PC-3 (cell line): ENCODE results near the gene PUDP.

Source experiments
- EZH2 ChIP-seq: fragments of 300-600 bp; sonication (generic); IDR thresholded peaks from one replicate; pipeline ENCODE4 v1.6.1; 2017; ENCODE audit warnings: antibody characterized with exemption, mild to moderate bottlenecking, low read length; ENCODE audit not compliant: unreplicated experiment
- EZH2phosphoT487 ChIP-seq: fragments of 300-600 bp; sonication (generic); IDR thresholded peaks from 2 replicates; pipeline ENCODE4 v1.6.1; 2018; ENCODE audit warnings: mild to moderate bottlenecking, antibody characterized with exemption, low read length, borderline replicate concordance
- TF ChIP-seq, protein P1 (sequence below): fragments of 300-600 bp; sonication (generic); conservative IDR thresholded peaks from 2 replicates; pipeline ENCODE4 v1.5.1; 2017; ENCODE audit warnings: antibody characterized with exemption, low read depth, mild to moderate bottlenecking, low read length

DNA sequence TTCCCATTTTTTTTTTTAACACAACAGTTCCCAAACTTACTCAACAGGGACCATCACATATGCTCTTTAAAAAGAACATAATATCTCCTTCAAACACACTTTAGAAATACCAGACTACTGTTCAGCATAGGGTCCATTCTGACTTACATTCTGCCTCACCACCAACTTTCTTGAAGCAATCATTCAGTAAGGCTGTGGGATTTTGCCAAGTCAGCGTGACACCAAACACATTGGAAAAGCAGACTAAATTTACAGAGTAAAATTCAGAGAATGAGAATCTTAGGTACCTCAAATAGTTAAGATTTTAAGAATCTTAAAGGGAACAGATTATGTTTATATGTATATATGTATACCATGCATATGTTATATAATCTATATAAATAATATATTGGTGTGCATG, 7.2 kb upstream of the PUDP start:
- TF ChIP-seq, protein P1, sequence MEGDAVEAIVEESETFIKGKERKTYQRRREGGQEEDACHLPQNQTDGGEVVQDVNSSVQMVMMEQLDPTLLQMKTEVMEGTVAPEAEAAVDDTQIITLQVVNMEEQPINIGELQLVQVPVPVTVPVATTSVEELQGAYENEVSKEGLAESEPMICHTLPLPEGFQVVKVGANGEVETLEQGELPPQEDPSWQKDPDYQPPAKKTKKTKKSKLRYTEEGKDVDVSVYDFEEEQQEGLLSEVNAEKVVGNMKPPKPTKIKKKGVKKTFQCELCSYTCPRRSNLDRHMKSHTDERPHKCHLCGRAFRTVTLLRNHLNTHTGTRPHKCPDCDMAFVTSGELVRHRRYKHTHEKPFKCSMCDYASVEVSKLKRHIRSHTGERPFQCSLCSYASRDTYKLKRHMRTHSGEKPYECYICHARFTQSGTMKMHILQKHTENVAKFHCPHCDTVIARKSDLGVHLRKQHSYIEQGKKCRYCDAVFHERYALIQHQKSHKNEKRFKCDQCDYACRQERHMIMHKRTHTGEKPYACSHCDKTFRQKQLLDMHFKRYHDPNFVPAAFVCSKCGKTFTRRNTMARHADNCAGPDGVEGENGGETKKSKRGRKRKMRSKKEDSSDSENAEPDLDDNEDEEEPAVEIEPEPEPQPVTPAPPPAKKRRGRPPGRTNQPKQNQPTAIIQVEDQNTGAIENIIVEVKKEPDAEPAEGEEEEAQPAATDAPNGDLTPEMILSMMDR, result no peak
- no peak for TF ChIP-seq EZH2
- no peak for TF ChIP-seq EZH2phosphoT487
